ENCODE results near the gene TSC2.

TSC2 gene
- total RNA-seq, result 105 to 125 reads per million in 2 donors

GRCh38 chr16:2047330-2048115 lies at the start of gene TSC2, which contains the start of gene NTHL1:
TSC2 (plus strand) TSS chr16:2047985; CDS start chr16:2048616, 631 bp downstream.
NTHL1 (minus strand) TSS chr16:2047834; CDS start chr16:2047823, 11 bp downstream.
- DNase-seq, result peak; percentile 86

DNA sequence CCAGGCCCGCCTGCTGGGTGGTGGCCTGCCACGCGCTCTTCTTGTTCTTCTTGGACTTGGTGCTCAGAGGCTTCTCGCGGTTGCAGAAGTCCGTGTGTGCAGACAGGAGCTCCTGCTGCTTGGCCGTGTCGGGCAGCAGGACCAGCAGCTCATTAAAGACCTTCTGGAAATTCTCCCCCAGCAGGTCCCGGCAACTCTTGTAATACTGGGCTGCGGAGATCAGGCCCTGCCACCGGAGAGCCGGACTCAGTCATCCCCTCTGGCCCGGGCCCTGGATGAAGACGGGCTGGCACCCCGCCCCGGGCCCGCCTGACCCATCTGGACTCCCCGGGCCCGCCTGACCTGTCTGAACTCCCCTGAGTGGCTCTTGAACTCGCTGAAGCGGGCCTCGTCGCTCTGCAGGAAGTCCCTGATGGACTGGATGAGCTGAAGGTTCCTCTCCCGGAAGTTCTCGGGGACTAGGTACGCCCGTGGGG lies 49.4 kb upstream of the TSC2 start:
- no peak for DNase-seq

DNA sequence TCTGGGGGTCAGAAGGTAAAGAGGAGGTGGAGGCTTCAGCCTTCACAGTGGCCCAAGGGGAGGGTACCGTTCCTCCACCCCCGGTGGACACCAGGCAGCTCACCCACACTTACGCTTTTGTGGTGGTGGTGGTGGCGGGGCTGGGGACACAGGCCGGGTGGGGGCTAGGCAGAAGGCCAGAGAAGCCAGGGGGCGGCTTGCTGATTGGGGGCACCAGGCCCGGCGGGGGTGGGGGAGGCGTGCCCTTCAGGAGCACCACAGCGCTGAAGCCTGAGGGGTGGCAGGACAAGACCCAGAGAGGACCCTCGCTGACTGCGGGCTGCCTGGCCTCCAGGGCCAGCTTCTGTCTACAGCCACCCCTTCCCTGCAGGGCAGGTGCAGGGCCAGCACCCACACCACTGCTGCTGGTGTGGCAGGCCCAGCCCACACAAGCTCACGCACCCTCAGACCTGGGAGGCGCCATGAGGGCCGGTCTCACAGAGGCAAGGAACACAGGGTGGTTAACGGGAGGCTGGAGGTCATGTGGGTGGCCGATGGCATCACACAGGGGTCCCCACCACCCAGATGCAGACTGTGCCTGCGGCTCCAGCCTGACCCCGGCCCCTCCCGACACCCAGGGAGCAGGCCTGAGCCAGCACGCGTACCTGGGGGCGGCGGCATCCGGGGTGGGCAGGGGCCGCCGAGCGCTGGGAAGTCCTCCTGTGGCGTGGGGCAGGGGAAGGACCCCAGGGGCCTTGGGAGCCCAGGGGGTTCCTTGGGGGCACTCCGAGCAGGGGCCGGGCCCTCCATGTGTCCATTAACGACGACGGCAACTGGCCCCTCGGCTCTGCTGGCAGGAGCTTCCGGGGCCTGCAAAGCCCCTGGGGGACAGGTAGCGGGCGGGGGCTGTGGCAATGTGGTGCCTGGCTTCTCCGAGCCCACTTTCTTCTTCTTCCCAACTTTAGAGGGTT lies 48.7 kb upstream of the TSC2 start:
- DNase-seq, result no peak

GRCh38 chr16:1999866-2000514 lies 47.8 kb upstream of the TSC2 start:
- DNase-seq, result no peak

- DNase-seq, result no peak
Observed at GRCh38 chr16:2001035-2001434, 46.8 kb upstream of the TSC2 start.

- no peak for DNase-seq
Observed at GRCh38 chr16:2001456-2002355, 46.1 kb upstream of the TSC2 start.

DNA sequence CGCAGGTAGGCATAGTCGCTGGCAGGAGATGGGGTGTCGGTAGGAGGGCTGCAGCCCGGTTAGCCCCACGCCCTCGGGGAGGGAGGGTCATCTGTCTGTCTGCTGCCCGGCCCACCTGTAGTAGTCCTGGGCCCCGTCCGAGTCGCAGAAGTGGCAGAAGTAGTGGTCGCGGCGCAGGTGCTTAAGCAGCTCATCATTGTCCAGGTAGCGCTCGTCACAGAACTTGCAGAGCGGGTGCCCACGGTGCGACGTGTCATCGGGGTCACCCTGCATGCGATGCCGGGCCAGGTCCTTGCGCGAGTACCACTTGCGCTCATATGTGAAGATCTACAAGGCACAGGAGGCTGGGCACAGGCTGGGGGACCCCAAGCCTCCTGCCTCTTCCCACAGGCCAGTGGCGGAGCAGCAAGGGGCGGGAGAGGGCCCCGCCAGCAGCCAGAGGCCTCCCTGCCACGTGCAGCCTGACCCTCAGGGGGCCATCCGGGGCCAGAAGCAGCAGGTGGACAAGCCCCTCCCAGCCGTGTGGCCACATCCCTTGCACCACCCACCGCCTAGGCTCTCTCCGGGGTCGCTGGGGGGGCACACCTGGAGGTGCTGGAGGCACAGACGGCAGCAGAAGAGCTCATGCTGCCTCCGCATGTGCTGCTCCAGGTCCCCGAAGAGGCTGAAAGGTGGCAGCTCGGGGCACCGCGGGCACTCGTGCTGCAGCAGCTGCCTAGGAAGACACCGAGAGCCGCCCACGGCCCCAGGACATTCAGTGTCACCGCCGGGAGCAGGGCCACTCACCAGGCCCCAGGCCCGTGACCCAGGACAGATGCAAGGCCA lies 45.2 kb upstream of the TSC2 start:
- DNase-seq, result no peak

GRCh38 chr16:2003231-2003826 lies 44.5 kb upstream of the TSC2 start:
- no peak for DNase-seq

DNA sequence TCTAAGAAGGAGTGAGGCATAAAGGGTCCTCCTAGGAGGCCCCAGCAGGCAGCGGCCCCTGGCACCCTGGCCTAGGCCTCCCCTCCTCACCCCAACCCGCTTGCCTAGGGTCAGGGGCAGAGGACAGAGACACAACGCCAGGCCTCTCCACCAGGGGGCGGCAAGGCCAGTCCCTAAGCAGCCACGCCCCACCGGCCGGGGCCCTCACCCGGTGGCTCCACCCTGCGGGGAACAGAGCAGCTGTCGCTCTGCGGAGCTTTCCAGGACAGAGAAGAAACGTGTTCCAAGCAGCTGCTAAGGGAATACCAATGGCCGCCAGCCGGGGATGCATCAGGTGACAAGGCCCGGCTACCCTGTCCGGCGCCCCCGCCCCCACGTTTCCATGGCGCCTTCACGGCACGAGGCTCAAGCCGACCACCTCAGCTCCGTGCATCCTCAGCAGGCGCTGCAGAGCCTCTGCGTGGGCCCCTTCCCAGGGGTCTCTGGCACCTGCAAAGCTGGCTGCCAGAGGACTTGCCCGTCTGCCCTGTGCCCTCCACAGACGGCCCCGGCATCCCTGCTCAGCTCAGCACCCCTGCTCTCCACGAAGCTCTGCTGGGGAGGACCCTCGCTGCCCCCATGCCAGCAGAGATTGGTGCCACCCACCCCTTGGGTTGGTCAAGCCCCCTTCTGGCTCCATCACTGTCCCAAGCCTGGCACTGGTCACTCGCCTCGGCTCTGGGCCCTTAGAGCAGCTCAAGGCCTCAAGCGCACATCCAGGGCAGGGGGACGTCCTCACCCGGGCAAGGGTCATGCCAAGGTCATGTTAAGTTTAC lies 43.8 kb upstream of the TSC2 start:
- DNase-seq, result peak; percentile 85

- DNase-seq, result no peak
Observed at GRCh38 chr16:2004795-2005517, 42.8 kb upstream of the TSC2 start.

DNA sequence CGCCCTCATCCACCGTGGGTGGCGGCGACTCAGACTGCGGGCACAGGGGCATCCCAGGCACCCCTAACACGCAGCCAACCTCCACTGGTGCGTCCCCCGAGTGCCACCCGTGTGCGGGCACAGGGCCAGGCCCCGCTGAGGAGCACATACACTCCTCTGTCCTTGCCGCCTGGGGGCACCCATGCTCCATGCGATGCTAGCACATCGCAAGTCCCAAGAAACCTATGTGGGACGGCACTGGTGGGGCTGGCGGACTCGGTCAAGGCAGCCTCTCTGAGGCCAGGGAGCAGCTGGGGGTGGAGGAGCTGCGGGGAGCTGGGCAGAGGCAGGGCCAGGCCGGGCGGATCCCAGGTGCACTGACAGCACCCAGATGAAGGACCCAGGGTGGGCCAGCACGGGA lies 42.1 kb upstream of the TSC2 start:
- DNase-seq, result no peak

DNA sequence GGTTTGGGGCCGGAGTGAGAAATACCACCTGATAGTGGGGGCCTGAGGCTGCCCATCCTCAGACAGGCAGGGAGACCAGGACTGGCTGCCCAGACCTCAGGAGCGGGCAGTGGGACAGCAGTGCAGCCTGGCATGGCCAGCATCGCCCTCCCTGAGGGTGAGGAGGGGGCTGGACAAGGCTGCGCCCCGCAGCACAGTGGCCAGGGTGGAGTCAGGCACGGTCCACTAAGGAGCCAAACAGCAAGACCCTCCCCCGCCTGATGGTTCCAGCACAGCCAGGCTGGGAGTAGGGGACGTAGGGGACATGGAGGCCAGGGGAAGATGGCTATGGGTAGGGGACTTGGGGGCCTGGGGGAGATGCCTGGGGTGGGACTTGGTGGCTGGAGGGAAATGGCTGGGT lies 41.5 kb upstream of the TSC2 start:
- no peak for DNase-seq

DNA sequence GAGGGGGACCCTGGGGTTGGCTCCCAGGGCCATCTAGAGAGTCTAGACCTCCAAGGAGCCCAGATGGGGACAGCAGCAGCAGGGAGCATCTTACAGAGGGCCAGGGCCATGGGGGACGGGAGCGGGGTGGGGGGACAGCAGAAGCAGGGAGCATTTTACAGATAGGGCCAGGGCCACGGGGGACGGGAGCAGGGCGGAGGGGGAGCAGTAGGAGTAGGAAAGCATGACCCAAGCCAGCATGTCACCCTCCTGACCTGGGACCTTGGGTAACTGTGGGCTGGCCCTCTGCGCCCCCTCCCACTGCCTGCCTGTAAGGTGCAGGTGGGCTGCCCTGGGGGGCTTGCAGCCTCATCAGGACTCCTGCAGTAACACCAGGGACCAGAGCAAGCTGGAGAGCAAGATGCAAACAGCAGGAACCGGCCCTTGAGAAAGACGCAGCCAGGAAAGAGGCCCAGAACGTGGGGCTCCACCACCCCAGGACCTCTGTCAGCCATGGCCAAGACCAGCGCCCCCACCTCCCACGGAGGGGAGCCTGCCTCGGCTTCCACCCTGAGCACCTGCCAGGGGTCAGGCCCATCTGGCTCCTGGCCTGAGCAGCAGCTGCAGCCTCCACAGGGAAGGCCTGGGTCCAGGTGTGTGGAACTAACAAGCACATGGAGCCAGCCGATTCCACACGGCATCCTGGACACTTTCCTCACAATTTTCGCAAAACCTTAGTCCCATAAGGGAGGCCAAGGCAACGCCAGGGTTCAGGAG lies 40.5 kb upstream of the TSC2 start:
- no peak for DNase-seq

DNA sequence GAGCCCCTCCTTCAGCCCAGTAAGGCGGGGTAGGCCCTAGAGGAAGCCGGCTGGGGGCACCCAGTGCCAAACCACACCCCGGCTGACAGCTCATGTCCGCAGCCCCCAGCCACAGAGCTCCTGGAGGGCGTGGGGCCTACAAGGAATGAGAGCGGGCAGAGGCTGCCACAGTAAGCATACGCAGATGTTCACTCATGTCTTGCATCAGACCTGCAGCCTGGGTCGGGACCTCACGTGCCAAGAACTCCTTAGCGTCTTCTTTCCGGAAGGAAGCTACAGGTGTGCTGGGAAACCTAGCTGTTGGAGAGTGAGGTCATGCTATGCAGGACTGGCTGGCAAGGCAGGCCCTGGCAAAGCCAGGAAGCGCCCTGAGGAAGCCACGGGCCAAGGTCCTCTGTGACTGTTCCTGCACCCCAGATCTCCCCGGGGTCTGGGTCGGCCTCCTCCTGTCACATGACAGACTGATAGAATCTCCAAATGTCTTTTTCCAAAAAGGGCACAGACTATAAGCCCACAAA lies 39.7 kb upstream of the TSC2 start:
- DNase-seq, result no peak

GRCh38 chr16:2008631-2009163 lies 39.1 kb upstream of the TSC2 start:
- DNase-seq, result no peak

- DNase-seq, result no peak
Observed at GRCh38 chr16:2009164-2009711, 38.5 kb upstream of the TSC2 start.
